ENCODE measurements around the gene PLSCR4.

PLSCR4 gene

GRCh38 chr3:146279013-146279412, 28.1 kb upstream of the PLSCR4 start:
- TF ChIP-seq FOXP2 (optimal IDR thresholded peaks at IDR 0.05; ENCODE audit: borderline replicate concordance, extremely low read depth, extremely low read length, insufficient read depth) (no peak), TAF1 (IDR thresholded peaks at IDR 0.05; ENCODE audit: borderline replicate concordance, insufficient read depth, low read length) (no peak), REST (IDR thresholded peaks at IDR 0.05; ENCODE audit: insufficient read depth in 1 of 2, low read depth in 2 of 2, low read length in 2 of 2) (no peak), POLR2AphosphoS5 (IDR thresholded peaks at IDR 0.05; ENCODE audit: low read depth, low read length) (no peak), SIN3A (IDR thresholded peaks at IDR 0.05; ENCODE audit: borderline replicate concordance, insufficient read depth, low read length) (no peak)

GRCh38 chr3:146277953-146278631, 27.2 kb upstream of the PLSCR4 start:
- TF ChIP-seq REST (IDR thresholded peaks at IDR 0.05; ENCODE audit: insufficient read depth in 1 of 2, low read depth in 2 of 2, low read length in 2 of 2), result no peak
- no peak for TF ChIP-seq TAF1 (IDR thresholded peaks at IDR 0.05; ENCODE audit: borderline replicate concordance, insufficient read depth, low read length)
- TF ChIP-seq SIN3A (IDR thresholded peaks at IDR 0.05; ENCODE audit: borderline replicate concordance, insufficient read depth, low read length), result no peak
- no peak for TF ChIP-seq POLR2AphosphoS5 (IDR thresholded peaks at IDR 0.05; ENCODE audit: low read depth, low read length)
- TF ChIP-seq FOXP2 (optimal IDR thresholded peaks at IDR 0.05; ENCODE audit: borderline replicate concordance, extremely low read depth, extremely low read length, insufficient read depth), result no peak

GRCh38 chr3:146275476-146275875, 24.6 kb upstream of the PLSCR4 start:
- TF ChIP-seq REST (IDR thresholded peaks at IDR 0.05; ENCODE audit: insufficient read depth in 1 of 2, low read depth in 2 of 2, low read length in 2 of 2), result no peak
- TF ChIP-seq SIN3A (IDR thresholded peaks at IDR 0.05; ENCODE audit: borderline replicate concordance, insufficient read depth, low read length), result no peak
- TF ChIP-seq POLR2AphosphoS5 (IDR thresholded peaks at IDR 0.05; ENCODE audit: low read depth, low read length), result no peak
- no peak for TF ChIP-seq TAF1 (IDR thresholded peaks at IDR 0.05; ENCODE audit: borderline replicate concordance, insufficient read depth, low read length)
- TF ChIP-seq FOXP2 (optimal IDR thresholded peaks at IDR 0.05; ENCODE audit: borderline replicate concordance, extremely low read depth, extremely low read length, insufficient read depth), result no peak

GRCh38 chr3:146274833-146275232, 23.9 kb upstream of the PLSCR4 start:
- no peak for TF ChIP-seq FOXP2 (optimal IDR thresholded peaks at IDR 0.05; ENCODE audit: borderline replicate concordance, extremely low read depth, extremely low read length, insufficient read depth)
- no peak for TF ChIP-seq REST (IDR thresholded peaks at IDR 0.05; ENCODE audit: insufficient read depth in 1 of 2, low read depth in 2 of 2, low read length in 2 of 2)
- no peak for TF ChIP-seq POLR2AphosphoS5 (IDR thresholded peaks at IDR 0.05; ENCODE audit: low read depth, low read length)
- TF ChIP-seq SIN3A (IDR thresholded peaks at IDR 0.05; ENCODE audit: borderline replicate concordance, insufficient read depth, low read length), result no peak
- no peak for TF ChIP-seq TAF1 (IDR thresholded peaks at IDR 0.05; ENCODE audit: borderline replicate concordance, insufficient read depth, low read length)
